GM18526 (cell line): ENCODE data around the gene TRAF4.

Experiments
- POLR2A ChIP-seq: IDR thresholded peaks from 3 replicates; pipeline ENCODE4 v1.6.1; 2011; ENCODE audit not compliant: insufficient read length; ENCODE audit errors: extremely low read depth

The TRAF4 gene

GRCh38 chr17:28783161-28783560, 39.4 kb downstream of the TRAF4 start:
- TF ChIP-seq POLR2A: no peak

GRCh38 chr17:28788100-28788499, 44.3 kb downstream of the TRAF4 start:
- TF ChIP-seq POLR2A: no peak

GRCh38 chr17:28792877-28793661, 49.3 kb downstream of the TRAF4 start:
- no peak for TF ChIP-seq POLR2A

- no peak for TF ChIP-seq POLR2A
These were observed 52.3 kb downstream of the TRAF4 start for GRCh38 chr17:28796062-28796461.
